ENCODE measurements around the gene CLTRN.

DNA sequence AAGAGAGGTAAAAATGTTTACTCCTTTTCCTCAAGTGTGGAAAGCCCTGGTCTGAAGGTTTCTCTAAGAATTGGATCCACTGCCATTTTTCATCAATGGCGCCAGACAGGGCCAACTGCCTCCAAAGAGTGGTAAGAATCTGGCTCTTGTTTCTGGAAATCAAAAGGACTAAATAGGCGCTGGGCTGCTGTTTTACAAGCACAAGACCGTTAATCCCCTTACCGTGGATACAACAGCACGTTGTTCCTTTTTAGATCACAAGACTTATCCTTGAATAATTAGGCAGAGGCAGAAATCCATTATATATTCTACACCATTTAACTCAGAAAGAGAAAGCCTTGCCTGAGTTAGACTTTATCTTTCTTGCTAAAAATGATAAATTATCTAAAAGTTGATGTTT is 10.6 kb downstream of the CLTRN start:
- TF ChIP-seq CTCF (conservative IDR thresholded peaks at IDR 0.05 in 1 of 2, IDR thresholded peaks at IDR 0.05 in 1 of 2; ENCODE audit: low read depth in 1 of 2, low read length in 2 of 2) (no peak), EZH2 (IDR thresholded peaks at IDR 0.05; ENCODE audit: low read length, missing control alignments) (no peak)

Measured in fibroblast of lung (primary cell).